Nephron (organoid): ENCODE measurements around the gene RNASEH2A.

Source experiments
- H3K27ac Mint-ChIP-seq, 3 experiments: 2 replicates each; pipeline ENCODE4 v1.8.0; 2020; ENCODE audit warnings: mixed read lengths in 3 of 3, mild to moderate bottlenecking in 2 of 3, moderate library complexity in 1 of 3
- H3K27me3 Mint-ChIP-seq: 2 replicates; pipeline ENCODE4 v1.8.0; 2021; ENCODE audit warnings: low read depth, mild to moderate bottlenecking, moderate library complexity, mixed read lengths
- H3K36me3 Mint-ChIP-seq: 2 replicates; pipeline ENCODE4 v1.8.0; 2020; ENCODE audit warnings: low read depth, mixed read lengths
- H3K4me1 Mint-ChIP-seq: 2 replicates; pipeline ENCODE4 v1.8.0; 2020; ENCODE audit warnings: mixed read lengths
- H3K4me3 Mint-ChIP-seq, 3 experiments: 2 replicates each; pipeline ENCODE4 v1.8.0; 2020; ENCODE audit warnings: mild to moderate bottlenecking in 3 of 3, mixed read lengths in 3 of 3, moderate library complexity in 2 of 3
- H3K9me3 Mint-ChIP-seq: 2 replicates; pipeline ENCODE4 v1.8.0; 2020; ENCODE audit warnings: mixed read lengths
- CTCF ChIP-seq, 3 experiments: fragments of 200-600 bp; sonication (generic); IDR thresholded peaks; one replicate each; pipeline ENCODE4 v1.5.0; 2021; ENCODE audit warnings: antibody characterized with exemption in 3 of 3; ENCODE audit not compliant: unreplicated experiment in 3 of 3

RNASEH2A gene

GRCh38 chr19:12773571-12773970, 32.8 kb upstream of the RNASEH2A start:
- Mint-ChIP-seq H3K4me1 (peaks cover 27% of the 10 kb centered on the region), H3K9me3 (no peaks in the 10 kb centered on the region), H3K4me3 (peak overlapping the region; percentile 58 to 76 (median 72)), H3K36me3 (no peaks in the 10 kb centered on the region), H3K27me3 (peaks cover 4% of the 10 kb centered on the region), H3K27ac (peak overlapping the region in 2 of 3 experiments; percentile 34 to 45)
- peak in 2 of 3 experiments; percentile 21 to 27 for TF ChIP-seq CTCF (IDR thresholded peaks at IDR 0.05; ENCODE audit: unreplicated experiment in 3 of 3)

DNA sequence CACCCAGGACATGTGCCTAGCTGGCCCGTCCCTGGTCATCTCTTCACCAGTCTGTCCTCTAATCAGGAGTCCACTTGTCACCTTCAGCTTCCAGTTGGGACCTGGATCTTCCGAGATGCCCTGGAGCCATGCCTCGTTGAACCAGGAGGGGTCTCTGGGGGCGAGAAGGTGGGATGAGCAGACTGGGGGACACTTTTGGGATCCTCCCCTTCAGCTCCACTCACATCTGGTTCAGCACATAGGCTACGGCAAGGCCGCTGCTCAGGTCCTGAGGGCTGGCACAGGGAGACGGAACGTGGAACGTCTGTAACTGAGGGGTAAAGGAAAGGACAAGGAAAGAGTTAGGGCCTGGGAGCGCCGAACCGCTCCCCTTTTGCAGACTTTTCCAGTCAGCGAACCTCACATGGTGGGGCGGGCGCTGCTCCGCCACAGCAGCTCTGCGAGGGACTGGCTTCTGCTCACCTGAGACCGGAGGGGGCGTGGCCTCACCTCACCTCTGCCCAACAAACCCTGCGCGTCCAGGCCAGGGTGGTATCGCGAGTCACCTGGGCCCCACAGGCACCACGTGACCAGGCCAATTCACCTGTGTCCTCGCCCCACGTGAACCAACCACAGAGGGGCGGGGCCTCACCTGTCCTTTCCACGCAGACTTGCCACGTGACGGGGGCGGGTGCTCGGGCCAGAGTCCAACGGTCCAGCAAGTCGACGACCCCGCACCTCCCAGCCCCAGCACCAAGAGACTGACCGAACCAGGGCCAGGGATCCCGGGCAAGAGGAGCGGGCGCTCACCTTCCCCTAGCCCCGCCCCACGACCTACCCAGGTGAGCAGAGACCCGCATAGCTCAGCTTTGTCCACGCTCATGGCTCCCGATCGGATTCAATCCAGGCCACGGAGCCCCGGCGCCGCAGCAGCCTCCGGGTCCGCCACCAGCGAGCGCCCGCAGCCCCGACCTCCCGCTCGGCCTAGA, 31.5 kb upstream of the RNASEH2A start, which contains the start of gene HOOK2:
HOOK2 (minus strand) TSS at position 965 of the 968 bp plus-strand sequence; CDS start at position 862, 103 bp downstream.
- no peaks in the 10 kb centered on the region for H3K9me3 Mint-ChIP-seq
- no peak for TF ChIP-seq CTCF (IDR thresholded peaks at IDR 0.05; ENCODE audit: unreplicated experiment in 3 of 3)
- peaks cover 4% of the 10 kb centered on the region for H3K27me3 Mint-ChIP-seq
- no peaks in the 10 kb centered on the region for H3K36me3 Mint-ChIP-seq
- peak within 1 kb of the TSS; percentile 83 to 85 (median 84) for H3K4me3 Mint-ChIP-seq
- H3K27ac Mint-ChIP-seq = peak within 1 kb of the TSS in 1 of 3 experiments; percentile 96
- peaks cover 33% of the 10 kb centered on the region for H3K4me1 Mint-ChIP-seq

- H3K27me3 Mint-ChIP-seq = no peaks in the 10 kb centered on the region
- H3K27ac Mint-ChIP-seq = peak overlapping the region; percentile 99 to 100 (median 99)
- H3K4me1 Mint-ChIP-seq = peaks cover 33% of the 10 kb centered on the region
- peak; percentile 96 to 99 (median 96) for TF ChIP-seq CTCF (IDR thresholded peaks at IDR 0.05; ENCODE audit: unreplicated experiment in 3 of 3)
- no peaks in the 10 kb centered on the region for H3K9me3 Mint-ChIP-seq
- H3K36me3 Mint-ChIP-seq = no peaks in the 10 kb centered on the region
- peak overlapping the region; percentile 86 to 91 (median 88) for H3K4me3 Mint-ChIP-seq
These were observed 29.0 kb upstream of the RNASEH2A start for GRCh38 chr19:12777217-12778016.

- no peaks in the 10 kb centered on the region for H3K9me3 Mint-ChIP-seq
- H3K36me3 Mint-ChIP-seq = no peaks in the 10 kb centered on the region
- no peaks in the 10 kb centered on the region for H3K27me3 Mint-ChIP-seq
- no peak for TF ChIP-seq CTCF (IDR thresholded peaks at IDR 0.05; ENCODE audit: unreplicated experiment in 3 of 3)
- H3K27ac Mint-ChIP-seq = peak overlapping the region; percentile 99 to 100 (median 99)
- peak overlapping the region; percentile 86 to 91 (median 88) for H3K4me3 Mint-ChIP-seq
- H3K4me1 Mint-ChIP-seq = peaks cover 33% of the 10 kb centered on the region
These were observed 28.1 kb upstream of the RNASEH2A start for GRCh38 chr19:12778017-12778904.

GRCh38 chr19:12778905-12779161, 27.6 kb upstream of the RNASEH2A start:
- no peaks in the 10 kb centered on the region for H3K36me3 Mint-ChIP-seq
- H3K4me3 Mint-ChIP-seq = peak overlapping the region; percentile 86 to 91 (median 88)

More at GRCh38 chr19:12778905-12779161, 27.6 kb upstream of the RNASEH2A start:
- no peaks in the 10 kb centered on the region for H3K27me3 Mint-ChIP-seq
- H3K9me3 Mint-ChIP-seq = no peaks in the 10 kb centered on the region
- H3K4me1 Mint-ChIP-seq = peaks cover 32% of the 10 kb centered on the region
- no peak for TF ChIP-seq CTCF (IDR thresholded peaks at IDR 0.05; ENCODE audit: unreplicated experiment in 3 of 3)
- peak overlapping the region; percentile 99 to 100 (median 99) for H3K27ac Mint-ChIP-seq
